ENCODE data around the gene NOTCH2. TPM values are rescaled to one million over a fixed set of nuclear protein-coding genes. Genes with fewer than 3 reads are reported as not detected.

The NOTCH2 gene
- total RNA-seq, 4 donors from 2014 or later: 10.1 to 21.8 (median 15.8) TPM

DNA sequence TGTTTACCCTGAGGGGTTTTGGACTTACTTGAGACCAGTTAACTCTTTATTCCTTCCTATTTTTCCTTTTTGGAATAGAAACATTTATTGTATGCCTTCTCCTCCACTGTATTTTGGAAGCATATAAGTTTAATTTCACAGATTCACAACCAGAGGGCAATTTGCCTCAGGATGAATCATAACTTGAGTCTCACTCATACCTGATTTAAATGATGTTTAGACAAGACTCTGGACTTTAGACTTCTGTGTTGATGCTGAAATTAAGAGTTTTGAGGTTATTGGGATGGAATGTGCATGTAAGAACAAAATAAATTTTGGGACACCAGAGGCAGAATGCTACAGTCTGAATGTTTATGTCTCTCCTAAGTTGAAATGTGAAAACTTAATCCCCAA lies 166.0 kb downstream of the NOTCH2 start:
- in situ Hi-C loops (cut with MboI; ENCODE audit: low sequenced_read_pairs in 4 of 4) (no loop called here), intact Hi-C loops (cut with DNase I; ENCODE audit: low total_unique reads) (no loop called here)

DNA sequence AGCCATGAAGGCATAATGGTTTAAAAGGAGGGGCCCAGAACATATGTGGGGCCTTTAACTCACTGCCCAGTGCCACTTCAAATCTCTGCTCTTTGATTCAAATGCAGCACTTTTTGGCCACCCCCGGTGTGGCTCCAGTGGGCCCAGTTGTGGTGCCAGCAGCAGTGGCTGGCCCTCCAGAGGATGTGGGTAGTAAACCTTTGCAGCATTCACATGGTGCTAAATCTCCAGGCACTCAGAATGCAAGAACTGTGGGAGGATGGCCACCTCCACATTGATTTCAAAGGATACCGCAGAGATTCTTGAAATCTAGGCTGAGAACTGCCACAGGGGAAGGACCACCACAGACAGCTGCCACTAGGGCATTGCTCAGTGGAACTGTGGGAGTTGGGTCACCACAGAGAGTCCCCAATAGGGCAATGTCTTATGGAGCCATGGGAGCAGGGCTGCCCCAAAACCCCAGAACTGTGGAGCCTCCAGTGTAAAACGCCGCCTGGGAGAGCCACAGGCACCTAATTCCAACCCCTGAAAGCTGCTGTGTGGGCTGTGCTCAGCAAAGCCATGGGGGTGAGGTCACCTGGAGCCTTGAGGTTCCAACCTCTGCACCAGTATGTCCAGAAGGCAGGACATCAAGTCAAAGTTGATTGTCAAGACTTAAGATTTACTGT lies 166.6 kb downstream of the NOTCH2 start:
- Histone ChIP-seq H3K4me3 (no peak overlapping the region), H3K27me3 (no peaks in the 10 kb centered on the region), H3K36me3 (no peaks in the 10 kb centered on the region), H3K27ac (no peak overlapping the region), H3K9me3 (no peaks in the 10 kb centered on the region), H3K4me1 (no peaks in the 10 kb centered on the region)
- TF ChIP-seq POLR2A (IDR thresholded peaks at IDR 0.05): no peak
- TF ChIP-seq, protein P1, sequence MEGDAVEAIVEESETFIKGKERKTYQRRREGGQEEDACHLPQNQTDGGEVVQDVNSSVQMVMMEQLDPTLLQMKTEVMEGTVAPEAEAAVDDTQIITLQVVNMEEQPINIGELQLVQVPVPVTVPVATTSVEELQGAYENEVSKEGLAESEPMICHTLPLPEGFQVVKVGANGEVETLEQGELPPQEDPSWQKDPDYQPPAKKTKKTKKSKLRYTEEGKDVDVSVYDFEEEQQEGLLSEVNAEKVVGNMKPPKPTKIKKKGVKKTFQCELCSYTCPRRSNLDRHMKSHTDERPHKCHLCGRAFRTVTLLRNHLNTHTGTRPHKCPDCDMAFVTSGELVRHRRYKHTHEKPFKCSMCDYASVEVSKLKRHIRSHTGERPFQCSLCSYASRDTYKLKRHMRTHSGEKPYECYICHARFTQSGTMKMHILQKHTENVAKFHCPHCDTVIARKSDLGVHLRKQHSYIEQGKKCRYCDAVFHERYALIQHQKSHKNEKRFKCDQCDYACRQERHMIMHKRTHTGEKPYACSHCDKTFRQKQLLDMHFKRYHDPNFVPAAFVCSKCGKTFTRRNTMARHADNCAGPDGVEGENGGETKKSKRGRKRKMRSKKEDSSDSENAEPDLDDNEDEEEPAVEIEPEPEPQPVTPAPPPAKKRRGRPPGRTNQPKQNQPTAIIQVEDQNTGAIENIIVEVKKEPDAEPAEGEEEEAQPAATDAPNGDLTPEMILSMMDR (IDR thresholded peaks at IDR 0.05 in 4 of 5, conservative IDR thresholded peaks at IDR 0.05 in 1 of 5): no peak
- ATAC-seq (no peak), DNase-seq (no peak)
- intact Hi-C loops (cut with DNase I; ENCODE audit: low total_unique reads): no loop called here
- in situ Hi-C loops (cut with MboI; ENCODE audit: low sequenced_read_pairs in 4 of 4): no loop called here

More for the DNA sequence above, 166.0 kb downstream of the NOTCH2 start:
- ATAC-seq (no peak), DNase-seq (no peak)
- H3K9me3 ChIP-seq: no peaks in the 10 kb centered on the region
- no peaks in the 10 kb centered on the region for H3K36me3 ChIP-seq
- no peaks in the 10 kb centered on the region for H3K27me3 ChIP-seq
- H3K27ac ChIP-seq: no peak overlapping the region
- H3K4me3 ChIP-seq: no peak overlapping the region
- TF ChIP-seq, protein P1 (IDR thresholded peaks at IDR 0.05 in 4 of 5, conservative IDR thresholded peaks at IDR 0.05 in 1 of 5): no peak
- no peak for TF ChIP-seq POLR2A (IDR thresholded peaks at IDR 0.05)
- no peaks in the 10 kb centered on the region for H3K4me1 ChIP-seq

DNA sequence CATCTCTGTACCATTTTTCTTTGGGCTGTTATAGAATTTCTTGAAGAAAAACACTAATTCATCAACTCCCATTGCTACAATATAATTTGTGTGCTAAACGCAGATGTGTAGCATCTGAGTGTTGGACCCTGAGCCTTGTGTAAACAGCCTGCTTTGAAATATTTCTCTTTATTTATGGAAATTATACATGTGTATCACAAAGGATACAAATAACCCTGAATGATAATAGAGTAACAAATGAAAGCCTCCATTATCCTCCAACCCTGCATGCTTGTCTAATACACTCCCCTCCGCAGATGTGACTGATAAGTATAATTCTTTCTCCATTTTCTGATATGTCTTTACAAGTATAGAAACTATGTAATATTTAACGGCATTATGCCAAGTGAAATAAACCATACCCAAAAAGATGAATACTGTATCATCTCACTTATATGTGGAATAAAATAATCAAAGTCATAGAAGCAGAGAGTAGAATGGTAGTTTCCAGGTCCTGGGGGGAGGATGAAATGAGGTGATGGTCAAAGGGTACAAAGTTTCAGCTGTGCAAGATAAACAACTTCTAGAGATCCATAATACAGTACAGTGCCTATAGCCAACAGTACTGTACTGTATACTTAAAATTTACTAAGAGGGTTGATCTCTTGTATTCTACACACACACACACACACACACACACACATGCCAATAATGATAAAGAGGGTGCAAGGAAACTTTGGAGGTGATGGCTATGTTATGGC lies 170.3 kb downstream of the NOTCH2 start:
- no peaks in the 10 kb centered on the region for H3K4me1 ChIP-seq
- ATAC-seq: no peak
- no peak for DNase-seq
- intact Hi-C loops (cut with DNase I; ENCODE audit: low total_unique reads) (no loop called here), in situ Hi-C loops (cut with MboI; ENCODE audit: low sequenced_read_pairs in 4 of 4) (no loop called here)
- H3K9me3 ChIP-seq: no peaks in the 10 kb centered on the region
- no peak for TF ChIP-seq POLR2A (IDR thresholded peaks at IDR 0.05)
- TF ChIP-seq, protein P1 (IDR thresholded peaks at IDR 0.05 in 4 of 5, conservative IDR thresholded peaks at IDR 0.05 in 1 of 5): no peak
- no peak overlapping the region for H3K27ac ChIP-seq
- no peaks in the 10 kb centered on the region for H3K27me3 ChIP-seq
- no peaks in the 10 kb centered on the region for H3K36me3 ChIP-seq
- H3K4me3 ChIP-seq: no peak overlapping the region

DNA sequence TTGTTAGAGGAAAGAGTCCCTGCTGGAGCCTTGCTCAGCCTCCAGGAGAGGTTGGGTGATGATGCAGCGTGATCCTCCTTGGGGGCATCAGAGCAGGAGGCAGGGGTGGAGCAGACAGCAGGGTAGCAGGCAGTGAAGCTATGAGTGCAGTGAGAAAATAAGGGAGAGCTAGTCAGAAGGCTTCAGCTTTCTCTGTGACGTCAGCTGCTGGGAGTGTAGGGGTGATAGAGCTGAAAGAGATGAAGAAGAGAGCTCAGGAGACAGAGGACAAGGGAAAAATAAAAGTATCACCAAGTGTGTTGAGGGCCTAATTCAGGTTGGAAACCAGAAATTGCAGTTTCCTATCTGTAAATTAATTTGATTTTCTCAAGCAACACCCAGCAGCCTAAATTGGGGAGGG lies 170.9 kb downstream of the NOTCH2 start:
- Histone ChIP-seq H3K27me3 (no peaks in the 10 kb centered on the region), H3K4me3 (no peak overlapping the region), H3K9me3 (no peaks in the 10 kb centered on the region), H3K4me1 (no peaks in the 10 kb centered on the region), H3K36me3 (no peaks in the 10 kb centered on the region), H3K27ac (no peak overlapping the region)
- intact Hi-C loops (cut with DNase I; ENCODE audit: low total_unique reads): no loop called here
- ATAC-seq (no peak), DNase-seq (no peak)
- TF ChIP-seq POLR2A (IDR thresholded peaks at IDR 0.05): no peak
- TF ChIP-seq, protein P1 (IDR thresholded peaks at IDR 0.05 in 4 of 5, conservative IDR thresholded peaks at IDR 0.05 in 1 of 5): no peak
- in situ Hi-C loops (cut with MboI; ENCODE audit: low sequenced_read_pairs in 4 of 4): no loop called here

Measured in gastrocnemius medialis (tissue), 4 donors.